ENCODE results near the gene ZNF680. TPM values are rescaled to one million over a fixed set of nuclear protein-coding genes. Genes with fewer than 3 reads are reported as not detected.

ZNF680 gene
- total and polyA plus RNA-seq, 2 experiments from 2014 or later = 27.3 to 62.5 TPM

GRCh38 chr7:64603271-64603670, 40.4 kb upstream of the ZNF680 start:
- no peaks in the 10 kb centered on the region for H4K20me1 ChIP-seq (replicated peaks; ENCODE audit: insufficient read depth)
- H2AFZ ChIP-seq = no peak overlapping the region
- Mint-ChIP-seq H3K4me3 (no peak overlapping the region), H3K27me3 (ENCODE audit: insufficient read depth, low read depth, poor library complexity) (peaks cover 2% of the 10 kb centered on the region), H3K36me3 (ENCODE audit: low read depth) (peaks cover 83% of the 10 kb centered on the region), H3K4me1 (no peaks in the 10 kb centered on the region), H3K27ac (no peak overlapping the region), H3K9me3 (peaks cover 65% of the 10 kb centered on the region)
- no peak for TF ChIP-seq ZNF114 (CRISPR knock-in tag; IDR thresholded peaks at IDR 0.05)
- TF ChIP-seq EZH2phosphoT487 (IDR thresholded peaks at IDR 0.05; ENCODE audit: unreplicated experiment) = no peak
- no peak for TF ChIP-seq EZH2 (IDR thresholded peaks at IDR 0.05; ENCODE audit: low read depth, unreplicated experiment)
- no peak for TF ChIP-seq ETS1 (IDR thresholded peaks at IDR 0.05)
- no peak for TF ChIP-seq JUNB (IDR thresholded peaks at IDR 0.05; ENCODE audit: unreplicated experiment)
- TF ChIP-seq ZNF331 (CRISPR knock-in tag; IDR thresholded peaks at IDR 0.05; ENCODE audit: low read depth) = no peak
- TF ChIP-seq REST (IDR thresholded peaks at IDR 0.05; ENCODE audit: unreplicated experiment) = no peak
- peaks cover 8% of the 10 kb centered on the region; the same call in 1 of the 2 replicates for H3K36me3 ChIP-seq (ENCODE audit: insufficient read depth)
- ATAC-seq (no peak), DNase-seq (ENCODE audit: low spot score) (no peak)
- 0 out of 2 replicates have a peak, but pooled peaks cover under 1% of the 10 kb centered on the region for H3K79me2 ChIP-seq (replicated peaks; ENCODE audit: insufficient read depth)
- no peak overlapping the region for H3K4me2 ChIP-seq
- H3K27me3 ChIP-seq (ENCODE audit: insufficient read depth) = no peaks in the 10 kb centered on the region
- no peaks in the 10 kb centered on the region for H3F3A ChIP-seq (replicated peaks; ENCODE audit: low read depth)
- H3K4me3 ChIP-seq = no peak overlapping the region
- no peaks in the 10 kb centered on the region for H3K9me2 ChIP-seq (ENCODE audit: insufficient read depth)
- H3K4me1 ChIP-seq (ENCODE audit: insufficient read depth) = no peaks in the 10 kb centered on the region
- no peak overlapping the region for H3K27ac ChIP-seq (ENCODE audit: low read depth)

GRCh38 chr7:64602518-64602917, 39.6 kb upstream of the ZNF680 start:
- no peaks in the 10 kb centered on the region for H3K9me2 ChIP-seq (ENCODE audit: insufficient read depth)
- H3F3A ChIP-seq (replicated peaks; ENCODE audit: low read depth) = no peaks in the 10 kb centered on the region
- H3K4me3 ChIP-seq = no peak overlapping the region
- Mint-ChIP-seq H3K27me3 (ENCODE audit: insufficient read depth, low read depth, poor library complexity) (peaks cover 3% of the 10 kb centered on the region), H3K9me3 (peaks cover 61% of the 10 kb centered on the region), H3K27ac (no peak overlapping the region), H3K36me3 (ENCODE audit: low read depth) (peaks cover 77% of the 10 kb centered on the region), H3K4me3 (no peak overlapping the region), H3K4me1 (no peaks in the 10 kb centered on the region)
- H4K20me1 ChIP-seq (replicated peaks; ENCODE audit: insufficient read depth) = no peaks in the 10 kb centered on the region
- DNase-seq (ENCODE audit: low spot score) (no peak), ATAC-seq (no peak)
- H3K27ac ChIP-seq (ENCODE audit: low read depth) = no peak overlapping the region
- H3K4me2 ChIP-seq = no peak overlapping the region
- H3K36me3 ChIP-seq (ENCODE audit: insufficient read depth) = peaks cover 8% of the 10 kb centered on the region; the same call in 1 of the 2 replicates
- no peak overlapping the region for H2AFZ ChIP-seq
- no peaks in the 10 kb centered on the region for H3K27me3 ChIP-seq (ENCODE audit: insufficient read depth)
- no peaks in the 10 kb centered on the region for H3K4me1 ChIP-seq (ENCODE audit: insufficient read depth)
- 0 out of 2 replicates have a peak, but pooled peaks cover 4% of the 10 kb centered on the region for H3K79me2 ChIP-seq (replicated peaks; ENCODE audit: insufficient read depth)
- TF ChIP-seq ZNF462 (CRISPR knock-in tag; IDR thresholded peaks at IDR 0.05) (no peak), NANOG (IDR thresholded peaks at IDR 0.05; ENCODE audit: borderline replicate concordance) (no peak)

All from GM23338 (cell line).